ENCODE data around the gene FANCL.
A peak's percentile ranks its signal among the peaks of the same experiment; 100 is the strongest.

Gene FANCL

DNA sequence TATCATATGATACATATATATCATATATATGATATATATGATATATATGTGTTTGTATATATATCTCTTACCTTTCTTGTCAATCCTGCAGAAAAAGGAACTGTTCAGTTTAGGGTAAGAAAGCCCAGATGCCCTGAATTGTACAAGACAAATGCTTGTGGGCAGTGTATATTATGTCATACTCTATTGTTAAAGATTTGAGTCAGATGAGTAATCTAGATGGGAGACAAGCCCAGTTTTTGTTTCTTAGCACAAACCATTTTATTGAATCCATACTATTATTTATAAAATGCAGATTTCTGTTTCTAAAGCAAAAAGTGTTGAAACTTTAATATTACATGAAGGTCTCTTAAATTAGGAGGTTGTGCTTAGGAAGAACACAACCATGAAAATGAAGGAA is 103.9 kb downstream of the FANCL start:
- H3K4me3 ChIP-seq (ENCODE audit: low read depth, low read length): no peak overlapping the region
- TF ChIP-seq, protein P1, sequence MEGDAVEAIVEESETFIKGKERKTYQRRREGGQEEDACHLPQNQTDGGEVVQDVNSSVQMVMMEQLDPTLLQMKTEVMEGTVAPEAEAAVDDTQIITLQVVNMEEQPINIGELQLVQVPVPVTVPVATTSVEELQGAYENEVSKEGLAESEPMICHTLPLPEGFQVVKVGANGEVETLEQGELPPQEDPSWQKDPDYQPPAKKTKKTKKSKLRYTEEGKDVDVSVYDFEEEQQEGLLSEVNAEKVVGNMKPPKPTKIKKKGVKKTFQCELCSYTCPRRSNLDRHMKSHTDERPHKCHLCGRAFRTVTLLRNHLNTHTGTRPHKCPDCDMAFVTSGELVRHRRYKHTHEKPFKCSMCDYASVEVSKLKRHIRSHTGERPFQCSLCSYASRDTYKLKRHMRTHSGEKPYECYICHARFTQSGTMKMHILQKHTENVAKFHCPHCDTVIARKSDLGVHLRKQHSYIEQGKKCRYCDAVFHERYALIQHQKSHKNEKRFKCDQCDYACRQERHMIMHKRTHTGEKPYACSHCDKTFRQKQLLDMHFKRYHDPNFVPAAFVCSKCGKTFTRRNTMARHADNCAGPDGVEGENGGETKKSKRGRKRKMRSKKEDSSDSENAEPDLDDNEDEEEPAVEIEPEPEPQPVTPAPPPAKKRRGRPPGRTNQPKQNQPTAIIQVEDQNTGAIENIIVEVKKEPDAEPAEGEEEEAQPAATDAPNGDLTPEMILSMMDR (IDR thresholded peaks at IDR 0.05; ENCODE audit: low read depth, low read length): no peak

DNA sequence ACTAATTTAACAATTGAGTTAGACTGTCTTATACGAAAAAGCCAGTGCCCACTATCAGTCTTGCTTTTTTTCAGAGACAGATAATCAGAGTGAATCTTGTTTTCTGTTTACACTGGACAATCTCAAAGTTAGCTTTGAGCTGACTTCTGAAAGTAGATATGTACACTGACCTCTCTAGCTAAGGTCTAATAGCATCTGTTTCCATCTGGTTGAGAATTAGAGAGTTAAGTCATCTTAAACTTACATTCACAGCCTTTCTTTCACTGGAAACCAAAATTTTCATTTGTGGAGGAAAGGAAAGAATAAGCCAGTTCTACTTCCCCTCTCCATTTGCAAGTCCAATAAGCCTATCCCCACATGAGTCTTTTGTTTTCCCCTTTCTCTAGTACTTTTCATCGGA is 105.3 kb downstream of the FANCL start:
- H3K4me3 ChIP-seq (ENCODE audit: low read depth, low read length): no peak overlapping the region
- TF ChIP-seq, protein P1 (IDR thresholded peaks at IDR 0.05; ENCODE audit: low read depth, low read length): no peak

- TF ChIP-seq, protein P1 (IDR thresholded peaks at IDR 0.05; ENCODE audit: low read depth, low read length): no peak
- no peak overlapping the region for H3K4me3 ChIP-seq (ENCODE audit: low read depth, low read length)
Observed at GRCh38 chr2:58133395-58133794, 107.7 kb downstream of the FANCL start.

- TF ChIP-seq, protein P1 (IDR thresholded peaks at IDR 0.05; ENCODE audit: low read depth, low read length): 0 out of 2 replicates have a peak, but pooled peaks have one; percentile 2
- H3K4me3 ChIP-seq (ENCODE audit: low read depth, low read length): no peak overlapping the region
Observed at GRCh38 chr2:58131191-58132011, 109.7 kb downstream of the FANCL start.

- TF ChIP-seq, protein P1 (IDR thresholded peaks at IDR 0.05; ENCODE audit: low read depth, low read length): no peak
- H3K4me3 ChIP-seq (ENCODE audit: low read depth, low read length): no peak overlapping the region
Observed at GRCh38 chr2:58130238-58130637, 110.9 kb downstream of the FANCL start.

GRCh38 chr2:58127111-58127510 is 114.0 kb downstream of the FANCL start:
- no peak overlapping the region for H3K4me3 ChIP-seq (ENCODE audit: low read depth, low read length)
- TF ChIP-seq, protein P1 (IDR thresholded peaks at IDR 0.05; ENCODE audit: low read depth, low read length): no peak

GRCh38 chr2:58122540-58122939 is 118.6 kb downstream of the FANCL start:
- TF ChIP-seq, protein P1 (IDR thresholded peaks at IDR 0.05; ENCODE audit: low read depth, low read length): no peak
- no peak overlapping the region for H3K4me3 ChIP-seq (ENCODE audit: low read depth, low read length)
